ENCODE data around the gene KIF23.

- no peak for TF ChIP-seq EZH2phosphoT487 (IDR thresholded peaks at IDR 0.05; ENCODE audit: borderline replicate concordance, low read depth, low read length)
- TF ChIP-seq, protein P1, sequence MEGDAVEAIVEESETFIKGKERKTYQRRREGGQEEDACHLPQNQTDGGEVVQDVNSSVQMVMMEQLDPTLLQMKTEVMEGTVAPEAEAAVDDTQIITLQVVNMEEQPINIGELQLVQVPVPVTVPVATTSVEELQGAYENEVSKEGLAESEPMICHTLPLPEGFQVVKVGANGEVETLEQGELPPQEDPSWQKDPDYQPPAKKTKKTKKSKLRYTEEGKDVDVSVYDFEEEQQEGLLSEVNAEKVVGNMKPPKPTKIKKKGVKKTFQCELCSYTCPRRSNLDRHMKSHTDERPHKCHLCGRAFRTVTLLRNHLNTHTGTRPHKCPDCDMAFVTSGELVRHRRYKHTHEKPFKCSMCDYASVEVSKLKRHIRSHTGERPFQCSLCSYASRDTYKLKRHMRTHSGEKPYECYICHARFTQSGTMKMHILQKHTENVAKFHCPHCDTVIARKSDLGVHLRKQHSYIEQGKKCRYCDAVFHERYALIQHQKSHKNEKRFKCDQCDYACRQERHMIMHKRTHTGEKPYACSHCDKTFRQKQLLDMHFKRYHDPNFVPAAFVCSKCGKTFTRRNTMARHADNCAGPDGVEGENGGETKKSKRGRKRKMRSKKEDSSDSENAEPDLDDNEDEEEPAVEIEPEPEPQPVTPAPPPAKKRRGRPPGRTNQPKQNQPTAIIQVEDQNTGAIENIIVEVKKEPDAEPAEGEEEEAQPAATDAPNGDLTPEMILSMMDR (conservative IDR thresholded peaks at IDR 0.05; ENCODE audit: low read length) = peak; percentile 63
Measured at GRCh38 chr15:69410248-69410874, 3.8 kb upstream of the KIF23 start.
